HCT116 (cell line): ENCODE results near the gene NFIA. TPM values are rescaled to one million over a fixed set of nuclear protein-coding genes. Genes with fewer than 3 reads are reported as not detected.

ENCODE experiments used
- ATAC-seq: fragments of 200-7000 bp; cut with Tn5 transposase; 2 replicates; pipeline ENCODE4 v1.9.1; 2020; ENCODE audit warnings: mild to moderate bottlenecking, moderate library complexity
- BruUV-seq: library from RNA; stranded (reverse); fragments of 400-500 nt; replicated peaks from 2 replicates; lab custom pipeline; 2021; lab: Mats Ljungman, UMichigan
- CTCF ChIA-PET: fragments of 300-600 bp; sonication (Branson Sonifier 250); formaldehyde crosslinking; loops from one replicate; lab custom pipeline; 2021; ENCODE audit warnings: antibody characterized with exemption; lab: Charles Lee
- POLR2A ChIA-PET: fragments of 300-600, 350-600 bp; sonication (Branson Sonifier 250); formaldehyde crosslinking; loops from one replicate; lab custom pipeline; 2021; ENCODE audit warnings: antibody characterized with exemption; lab: Charles Lee
- RAD21 ChIA-PET, 2 experiments: fragments of 300-600 bp; sonication (Branson Sonifier 250); formaldehyde crosslinking; loops; one replicate each; lab custom pipeline; 2023; ENCODE audit warnings: low total read pairs in 2 of 2; ENCODE audit not compliant: uncharacterized antibody in 2 of 2, unreplicated experiment in 2 of 2, low non-redundant PET in 1 of 2; lab: Charles Lee
- DNase-seq: peaks from one replicate; pipeline ENCODE4 v3.0.0-alpha.2; 2010; ENCODE audit warnings: low read depth, low spot score
- H2AFZ ChIP-seq: fragments of 200-600 bp; shearing (Covaris generic), sonication (generic); 2 replicates; pipeline ENCODE4 v1.6.1; 2017; ENCODE audit warnings: low read depth, mixed run types, mixed read lengths, antibody characterized with exemption, low read length; ENCODE audit not compliant: poor library complexity, severe bottlenecking
- H3K27ac ChIP-seq: 2 replicates; pipeline ENCODE4 v1.5.1; 2012; ENCODE audit warnings: low read depth, low read length
- H3K27me3 ChIP-seq: fragments of 200-600 bp; sonication (generic); 2 replicates; pipeline ENCODE4 v1.6.1; 2016; ENCODE audit warnings: mixed run types, low read length, mixed read lengths; ENCODE audit not compliant: insufficient read depth
- H3K36me3 ChIP-seq, 2 experiments: fragments of 200-500 bp in 1 of 2; fragments of 200-600 bp in 1 of 2; sonication (Bioruptor generic) in 1 of 2; sonication (generic) in 1 of 2; 2 replicates each; pipeline versions ENCODE4 v1.5.1 to v1.6.1; 2014 to 2016; ENCODE audit warnings: low read length in 2 of 2, inconsistent platforms in 1 of 2, mixed read lengths in 1 of 2, mixed run types in 1 of 2; ENCODE audit not compliant: insufficient read depth in 2 of 2, control insufficient read depth in 1 of 2
- H3K4me1 ChIP-seq, 2 experiments: fragments of 200-600 bp in 1 of 2; sonication (generic) in 1 of 2; 2 replicates each; pipeline versions ENCODE4 v1.5.1 to v1.6.1; 2012 to 2017; ENCODE audit warnings: low read length in 2 of 2, inconsistent platforms in 1 of 2, mild to moderate bottlenecking in 1 of 2, mixed read lengths in 1 of 2, mixed run types in 1 of 2, moderate library complexity in 1 of 2; ENCODE audit not compliant: insufficient read depth in 2 of 2, control insufficient read depth in 1 of 2
- H3K4me2 ChIP-seq: fragments of 200-600 bp; sonication (generic); 2 replicates; pipeline ENCODE4 v1.6.1; 2017; ENCODE audit warnings: mixed run types, low read length, mixed read lengths
- H3K4me3 ChIP-seq, 2 experiments: fragments of 200-600 bp in 1 of 2; sonication (generic) in 1 of 2; replicated peaks in 1 of 2; 2 replicates each; pipeline ENCODE4 v1.5.1; 2011 to 2016; ENCODE audit warnings: low read length in 2 of 2, control low read depth in 1 of 2, low read depth in 1 of 2, mild to moderate bottlenecking in 1 of 2, mixed read lengths in 1 of 2, mixed run types in 1 of 2
- H3K79me2 ChIP-seq: fragments of 200-600 bp; sonication (generic); 2 replicates; pipeline ENCODE4 v1.6.1; 2017; ENCODE audit warnings: mild to moderate bottlenecking, mixed run types, low read length, moderate library complexity, mixed read lengths; ENCODE audit not compliant: insufficient read depth
- H3K9ac ChIP-seq: fragments of 200-600 bp; sonication (generic); 2 replicates; pipeline ENCODE4 v1.6.1; 2016; ENCODE audit warnings: low read length, mixed read lengths
- H3K9me2 ChIP-seq: fragments of 200-600 bp; sonication (generic), shearing (Covaris generic); 2 replicates; pipeline ENCODE4 v1.6.1; 2017; ENCODE audit warnings: mixed run types, mild to moderate bottlenecking, moderate library complexity; ENCODE audit not compliant: insufficient read depth
- H3K9me3 ChIP-seq, 2 experiments: fragments of 200-500 bp in 1 of 2; fragments of 200-600 bp in 1 of 2; sonication (Bioruptor generic) in 1 of 2; sonication (generic) in 1 of 2; 2 replicates each; pipeline ENCODE4 v1.6.1; 2014 to 2017; ENCODE audit warnings: low read length in 2 of 2, mixed read lengths in 2 of 2, inconsistent platforms in 1 of 2, low read depth in 1 of 2, mild to moderate bottlenecking in 1 of 2, mixed run types in 1 of 2, moderate library complexity in 1 of 2; ENCODE audit not compliant: control insufficient read depth in 1 of 2, insufficient read depth in 1 of 2
- H4K20me1 ChIP-seq: fragments of 200-600 bp; sonication (generic), shearing (Covaris generic); 2 replicates; pipeline ENCODE4 v1.6.1; 2017; ENCODE audit warnings: mixed run types, mild to moderate bottlenecking, moderate library complexity; ENCODE audit not compliant: insufficient read depth
- CEBPB ChIP-seq: IDR thresholded peaks from 2 replicates; pipeline ENCODE4 v1.6.1; 2012; ENCODE audit warnings: low read depth
- ELF1 ChIP-seq: IDR thresholded peaks from 2 replicates; pipeline ENCODE4 v1.6.1; 2012; ENCODE audit warnings: low read depth, borderline replicate concordance
- EZH2 ChIP-seq: fragments of 200-600 bp; sonication (generic); IDR thresholded peaks from 2 replicates; pipeline ENCODE4 v1.6.1; 2017; ENCODE audit warnings: antibody characterized with exemption, mixed run types
- EZH2phosphoT487 ChIP-seq: fragments of 200-600 bp; IDR thresholded peaks from 2 replicates; pipeline ENCODE4 v1.6.1; 2018; ENCODE audit warnings: antibody characterized with exemption, borderline replicate concordance
- JUND ChIP-seq: IDR thresholded peaks from 2 replicates; pipeline ENCODE4 v1.6.1; 2012
- POLR2A ChIP-seq: IDR thresholded peaks from 2 replicates; pipeline ENCODE4 v1.7.0; 2011; ENCODE audit warnings: borderline replicate concordance; ENCODE audit not compliant: insufficient read depth, insufficient read length; ENCODE audit errors: extremely low read depth
- RAD21 ChIP-seq: IDR thresholded peaks from 2 replicates; pipeline ENCODE4 v1.6.1; 2012; ENCODE audit warnings: low read depth, mild to moderate bottlenecking
- SIN3A ChIP-seq: IDR thresholded peaks from 2 replicates; pipeline ENCODE4 v1.6.1; 2012; ENCODE audit warnings: low read depth
- SP1 ChIP-seq: IDR thresholded peaks from 2 replicates; pipeline ENCODE4 v1.6.1; 2012; ENCODE audit warnings: low read depth
- TCF7L2 ChIP-seq: IDR thresholded peaks from 2 replicates; pipeline ENCODE4 v1.7.0; 2011; ENCODE audit warnings: borderline replicate concordance, inconsistent platforms; ENCODE audit not compliant: insufficient read depth, insufficient read length; ENCODE audit errors: extremely low read depth
- YY1 ChIP-seq: IDR thresholded peaks from 2 replicates; pipeline ENCODE4 v1.6.1; 2011; ENCODE audit warnings: low read length, low read depth, moderate library complexity, mild to moderate bottlenecking; ENCODE audit not compliant: insufficient replicate concordance; ENCODE audit errors: extremely low read depth
- ZFX ChIP-seq: fragments of 450-650 bp; IDR thresholded peaks from 2 replicates; pipeline ENCODE4 v1.6.1; 2017
- ZNF274 ChIP-seq: fragments of 200-500 bp; sonication (Bioruptor generic); IDR thresholded peaks from 2 replicates; pipeline ENCODE4 v1.6.1; 2014; ENCODE audit warnings: mild to moderate bottlenecking, low read depth, low read length, inconsistent platforms
- intact Hi-C: fragments of 100-400 bp; cut with micrococcal nuclease; formaldehyde crosslinking; loops from 2 replicates; pipeline ENCODE4 v1.10.0; 2022
- total RNA-seq: library from RNA; stranded (reverse); gene quantifications from one replicate; pipeline ENCODE4 v1.2.1, GENCODE V29; 2021; ENCODE audit not compliant: unreplicated experiment
- TF ChIP-seq, protein P1 (sequence below): IDR thresholded peaks from 2 replicates; pipeline ENCODE4 v1.6.1; 2012; ENCODE audit warnings: low read depth
- TF ChIP-seq, protein P2 (sequence below), 3 experiments: fragments of 200-600 bp in 1 of 3; sonication (generic) in 1 of 3; IDR thresholded peaks in 2 of 3; conservative IDR thresholded peaks in 1 of 3; 2 replicates each; pipeline ENCODE4 v1.5.1; 2012 to 2017; ENCODE audit warnings: low read depth in 2 of 3, low read length in 2 of 3, antibody characterized with exemption in 1 of 3, borderline replicate concordance in 1 of 3, control low read depth in 1 of 3, mild to moderate bottlenecking in 1 of 3, mixed read lengths in 1 of 3, mixed run types in 1 of 3, moderate library complexity in 1 of 3; ENCODE audit not compliant: insufficient read depth in 1 of 3
- TF ChIP-seq, protein P3 (sequence below): IDR thresholded peaks from 2 replicates; pipeline ENCODE4 v1.6.1; 2012

Gene NFIA
- total RNA-seq, 1 experiment from 2014 or later = 17.2 TPM

DNA sequence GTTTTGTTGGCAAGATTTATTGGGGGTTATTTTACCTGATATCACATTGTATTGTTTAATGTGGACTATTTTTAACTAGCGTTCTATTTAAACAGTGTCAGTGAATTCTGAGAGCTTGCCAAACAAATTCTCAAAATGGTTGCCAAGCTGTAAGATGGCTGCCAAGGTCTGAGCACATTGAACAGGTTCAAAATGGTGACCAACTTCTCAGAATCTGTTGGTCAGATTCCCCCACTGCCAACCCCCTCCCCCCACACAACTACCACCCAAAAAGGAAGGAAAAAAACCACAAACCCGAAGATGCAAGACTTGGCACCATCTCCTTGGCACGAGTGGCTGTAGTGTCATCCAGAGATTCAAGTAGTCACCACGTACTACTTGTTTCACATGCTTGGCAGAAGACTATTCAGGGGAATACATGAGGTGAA, 159.1 kb downstream of the NFIA start:
- Histone ChIP-seq H3K79me2 (0 out of 2 replicates have a peak, but pooled peaks cover 5% of the 10 kb centered on the region), H3K9ac (no peak overlapping the region), H3K9me2 (no peaks in the 10 kb centered on the region), H3K4me3 (no peak overlapping the region), H4K20me1 (no peaks in the 10 kb centered on the region), H3K27ac (no peak overlapping the region), H3K27me3 (no peaks in the 10 kb centered on the region), H3K36me3 (no peaks in the 10 kb centered on the region), H2AFZ (no peak overlapping the region), H3K4me1 (peaks cover 8 to 11% of the 10 kb centered on the region in 2 experiments; a peak in 3 of 4 replicates), H3K4me2 (no peak overlapping the region), H3K9me3 (no peaks in the 10 kb centered on the region)
- no TSS peak for BruUV-seq
- ATAC-seq (no peak), DNase-seq (no peak)
- ChIA-PET RAD21 (no interaction called here), CTCF (no interaction called here), POLR2A (no interaction called here)
- TF ChIP-seq YY1 = peak; percentile 89
- TF ChIP-seq EZH2phosphoT487 = no peak
- no peak for TF ChIP-seq RAD21
- intact Hi-C loops = no loop called here

DNA sequence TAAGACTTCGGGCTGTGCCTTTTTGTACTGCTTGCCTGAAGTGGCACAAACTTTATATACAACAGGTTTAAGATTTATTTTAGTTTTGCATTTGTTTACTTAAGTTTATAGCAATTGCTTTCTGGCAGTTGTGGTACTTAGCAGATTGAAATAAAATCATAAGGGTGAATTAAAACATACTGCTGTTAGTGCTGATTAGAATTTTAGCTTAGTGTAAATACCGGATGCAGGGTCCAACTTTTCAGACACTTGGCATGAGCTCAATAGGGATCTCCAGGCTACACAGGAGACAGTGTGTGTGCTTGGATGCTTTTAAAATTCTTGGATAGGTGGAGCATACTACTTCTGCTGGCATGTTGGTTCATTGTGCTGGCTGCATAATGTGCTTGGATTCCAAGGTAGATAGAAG, 159.6 kb downstream of the NFIA start:
- ATAC-seq (no peak), DNase-seq (no peak)
- Histone ChIP-seq H3K36me3 (no peaks in the 10 kb centered on the region), H3K9me3 (no peaks in the 10 kb centered on the region), H3K9me2 (no peaks in the 10 kb centered on the region), H3K27me3 (no peaks in the 10 kb centered on the region), H3K4me2 (no peak overlapping the region), H3K27ac (no peak overlapping the region), H3K79me2 (0 out of 2 replicates have a peak, but pooled peaks cover 5% of the 10 kb centered on the region), H3K4me1 (peaks cover 8 to 11% of the 10 kb centered on the region in 2 experiments; a peak in 3 of 4 replicates), H2AFZ (no peak overlapping the region), H4K20me1 (no peaks in the 10 kb centered on the region), H3K9ac (no peak overlapping the region), H3K4me3 (no peak overlapping the region)
- BruUV-seq = no TSS peak
- ChIA-PET CTCF (no interaction called here), RAD21 (no interaction called here), POLR2A (no interaction called here)
- intact Hi-C loops = no loop called here
- TF ChIP-seq TCF7L2 (no peak), YY1 (no peak), ZNF274 (no peak), EZH2 (no peak), CEBPB (no peak), SIN3A (no peak), ZFX (no peak), SP1 (no peak), JUND (no peak), POLR2A (no peak), EZH2phosphoT487 (no peak), ELF1 (no peak)
- TF ChIP-seq, protein P1, sequence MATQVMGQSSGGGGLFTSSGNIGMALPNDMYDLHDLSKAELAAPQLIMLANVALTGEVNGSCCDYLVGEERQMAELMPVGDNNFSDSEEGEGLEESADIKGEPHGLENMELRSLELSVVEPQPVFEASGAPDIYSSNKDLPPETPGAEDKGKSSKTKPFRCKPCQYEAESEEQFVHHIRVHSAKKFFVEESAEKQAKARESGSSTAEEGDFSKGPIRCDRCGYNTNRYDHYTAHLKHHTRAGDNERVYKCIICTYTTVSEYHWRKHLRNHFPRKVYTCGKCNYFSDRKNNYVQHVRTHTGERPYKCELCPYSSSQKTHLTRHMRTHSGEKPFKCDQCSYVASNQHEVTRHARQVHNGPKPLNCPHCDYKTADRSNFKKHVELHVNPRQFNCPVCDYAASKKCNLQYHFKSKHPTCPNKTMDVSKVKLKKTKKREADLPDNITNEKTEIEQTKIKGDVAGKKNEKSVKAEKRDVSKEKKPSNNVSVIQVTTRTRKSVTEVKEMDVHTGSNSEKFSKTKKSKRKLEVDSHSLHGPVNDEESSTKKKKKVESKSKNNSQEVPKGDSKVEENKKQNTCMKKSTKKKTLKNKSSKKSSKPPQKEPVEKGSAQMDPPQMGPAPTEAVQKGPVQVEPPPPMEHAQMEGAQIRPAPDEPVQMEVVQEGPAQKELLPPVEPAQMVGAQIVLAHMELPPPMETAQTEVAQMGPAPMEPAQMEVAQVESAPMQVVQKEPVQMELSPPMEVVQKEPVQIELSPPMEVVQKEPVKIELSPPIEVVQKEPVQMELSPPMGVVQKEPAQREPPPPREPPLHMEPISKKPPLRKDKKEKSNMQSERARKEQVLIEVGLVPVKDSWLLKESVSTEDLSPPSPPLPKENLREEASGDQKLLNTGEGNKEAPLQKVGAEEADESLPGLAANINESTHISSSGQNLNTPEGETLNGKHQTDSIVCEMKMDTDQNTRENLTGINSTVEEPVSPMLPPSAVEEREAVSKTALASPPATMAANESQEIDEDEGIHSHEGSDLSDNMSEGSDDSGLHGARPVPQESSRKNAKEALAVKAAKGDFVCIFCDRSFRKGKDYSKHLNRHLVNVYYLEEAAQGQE = no peak
- TF ChIP-seq, protein P2, sequence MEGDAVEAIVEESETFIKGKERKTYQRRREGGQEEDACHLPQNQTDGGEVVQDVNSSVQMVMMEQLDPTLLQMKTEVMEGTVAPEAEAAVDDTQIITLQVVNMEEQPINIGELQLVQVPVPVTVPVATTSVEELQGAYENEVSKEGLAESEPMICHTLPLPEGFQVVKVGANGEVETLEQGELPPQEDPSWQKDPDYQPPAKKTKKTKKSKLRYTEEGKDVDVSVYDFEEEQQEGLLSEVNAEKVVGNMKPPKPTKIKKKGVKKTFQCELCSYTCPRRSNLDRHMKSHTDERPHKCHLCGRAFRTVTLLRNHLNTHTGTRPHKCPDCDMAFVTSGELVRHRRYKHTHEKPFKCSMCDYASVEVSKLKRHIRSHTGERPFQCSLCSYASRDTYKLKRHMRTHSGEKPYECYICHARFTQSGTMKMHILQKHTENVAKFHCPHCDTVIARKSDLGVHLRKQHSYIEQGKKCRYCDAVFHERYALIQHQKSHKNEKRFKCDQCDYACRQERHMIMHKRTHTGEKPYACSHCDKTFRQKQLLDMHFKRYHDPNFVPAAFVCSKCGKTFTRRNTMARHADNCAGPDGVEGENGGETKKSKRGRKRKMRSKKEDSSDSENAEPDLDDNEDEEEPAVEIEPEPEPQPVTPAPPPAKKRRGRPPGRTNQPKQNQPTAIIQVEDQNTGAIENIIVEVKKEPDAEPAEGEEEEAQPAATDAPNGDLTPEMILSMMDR (IDR thresholded peaks at IDR 0.05 in 2 of 3, conservative IDR thresholded peaks at IDR 0.05 in 1 of 3; ENCODE audit: borderline replicate concordance in 1 of 3, insufficient read depth in 1 of 3, low read depth in 2 of 3, low read length in 2 of 3) = no peak
- TF ChIP-seq, protein P3, sequence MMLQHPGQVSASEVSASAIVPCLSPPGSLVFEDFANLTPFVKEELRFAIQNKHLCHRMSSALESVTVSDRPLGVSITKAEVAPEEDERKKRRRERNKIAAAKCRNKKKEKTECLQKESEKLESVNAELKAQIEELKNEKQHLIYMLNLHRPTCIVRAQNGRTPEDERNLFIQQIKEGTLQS = no peak
